WTC11 (cell line): ENCODE measurements around the gene PPDPF. TPM values are rescaled to one million over a fixed set of nuclear protein-coding genes. Genes with fewer than 3 reads are reported as not detected.

ENCODE experiments used
- ATAC-seq: fragments of 200-7000 bp; cut with Tn5 transposase; 2 replicates; pipeline ENCODE4 v1.10.0; 2021; ENCODE audit warnings: mild to moderate bottlenecking, moderate library complexity
- CTCF ChIA-PET: fragments of 300-600 bp; sonication (Branson Sonifier 250); formaldehyde crosslinking; loops from one replicate; lab custom pipeline; 2021; ENCODE audit warnings: antibody characterized with exemption; lab: Charles Lee
- POLR2A ChIA-PET: fragments of 350-600 bp; sonication (Branson Sonifier 250); formaldehyde crosslinking; loops from one replicate; lab custom pipeline; 2021; ENCODE audit warnings: antibody characterized with exemption; lab: Charles Lee
- DNase-seq: peaks from one replicate; pipeline ENCODE4 v3.0.0; 2021; ENCODE audit warnings: low spot score
- H3K27ac Mint-ChIP-seq: 2 replicates; pipeline ENCODE4 v1.8.0; 2021; ENCODE audit warnings: mixed read lengths
- H3K27me3 Mint-ChIP-seq: 2 replicates; pipeline ENCODE4 v1.8.0; 2021; ENCODE audit warnings: low read depth, mild to moderate bottlenecking, moderate library complexity, mixed read lengths
- H3K36me3 Mint-ChIP-seq: 2 replicates; pipeline ENCODE4 v1.8.0; 2021; ENCODE audit warnings: mixed read lengths
- H3K4me1 Mint-ChIP-seq: 2 replicates; pipeline ENCODE4 v1.8.0; 2022; ENCODE audit warnings: mixed read lengths
- H3K4me3 Mint-ChIP-seq: 2 replicates; pipeline ENCODE4 v1.8.0; 2021; ENCODE audit warnings: mild to moderate bottlenecking, moderate library complexity, mixed read lengths
- H3K9me3 Mint-ChIP-seq: 2 replicates; pipeline ENCODE4 v1.8.0; 2021; ENCODE audit warnings: mixed read lengths
- CREB1 ChIP-seq: sonication (generic); formaldehyde crosslinking; IDR thresholded peaks from 2 replicates; pipeline ENCODE4 v1.8.0; 2023; ENCODE audit warnings: mild to moderate bottlenecking, missing genetic modification reagents
- CREM ChIP-seq: sonication (generic); formaldehyde crosslinking; IDR thresholded peaks from 2 replicates; pipeline ENCODE4 v1.8.1; 2022; ENCODE audit warnings: mild to moderate bottlenecking, missing genetic modification reagents, moderate library complexity
- GABPB1 ChIP-seq: sonication (generic); formaldehyde crosslinking; IDR thresholded peaks from 2 replicates; pipeline ENCODE4 v1.8.1; 2023; ENCODE audit warnings: mild to moderate bottlenecking, missing genetic modification reagents
- NFE2L1 ChIP-seq: sonication (generic); formaldehyde crosslinking; IDR thresholded peaks from 2 replicates; pipeline ENCODE4 v1.8.1; 2023; ENCODE audit warnings: missing genetic modification reagents
- NFYB ChIP-seq: sonication (generic); formaldehyde crosslinking; conservative IDR thresholded peaks from 2 replicates; pipeline ENCODE4 v1.8.0; 2022; ENCODE audit warnings: low read depth, missing genetic modification reagents
- NR2C2 ChIP-seq: sonication (generic); formaldehyde crosslinking; IDR thresholded peaks from 2 replicates; pipeline ENCODE4 v1.8.0; 2022; ENCODE audit warnings: mild to moderate bottlenecking, missing genetic modification reagents
- RELA ChIP-seq: sonication (generic); formaldehyde crosslinking; IDR thresholded peaks from 2 replicates; pipeline ENCODE4 v1.8.1; 2022; ENCODE audit warnings: missing genetic modification reagents, mild to moderate bottlenecking, borderline replicate concordance
- SOX15 ChIP-seq: fragments of 250-450 bp; sonication (Bioruptor Pico); IDR thresholded peaks from 2 replicates; pipeline ENCODE4 v1.9.0; 2021; ENCODE audit warnings: mild to moderate bottlenecking
- TEAD4 ChIP-seq: sonication (generic); formaldehyde crosslinking; IDR thresholded peaks from 2 replicates; pipeline ENCODE4 v1.8.0; 2022; ENCODE audit warnings: mild to moderate bottlenecking, missing genetic modification reagents
- ZNF263 ChIP-seq: sonication (generic); formaldehyde crosslinking; IDR thresholded peaks from 2 replicates; pipeline ENCODE4 v1.8.1; 2022; ENCODE audit warnings: low read depth, mild to moderate bottlenecking, moderate library complexity, missing genetic modification reagents
- ZNF317 ChIP-seq: sonication (generic); formaldehyde crosslinking; IDR thresholded peaks from 2 replicates; pipeline ENCODE4 v1.8.1; 2023; ENCODE audit warnings: low read depth, mild to moderate bottlenecking, moderate library complexity, missing genetic modification reagents, borderline replicate concordance
- total RNA-seq: library from RNA; stranded (reverse); gene quantifications from 3 replicates; pipeline ENCODE4 v1.2.3, GENCODE V29; 2021
- TF ChIP-seq, protein P1 (sequence below): fragments of 250-450 bp; sonication (Bioruptor Pico); conservative IDR thresholded peaks from 2 replicates; pipeline ENCODE4 v1.9.0; 2021; ENCODE audit warnings: mild to moderate bottlenecking
- TF ChIP-seq, protein P2 (sequence below): sonication (generic); formaldehyde crosslinking; IDR thresholded peaks from 2 replicates; pipeline ENCODE4 v1.8.1; 2023; ENCODE audit warnings: mild to moderate bottlenecking, missing genetic modification reagents, moderate library complexity
- TF ChIP-seq, protein P3 (sequence below): sonication (generic); formaldehyde crosslinking; IDR thresholded peaks from 2 replicates; pipeline ENCODE4 v1.8.1; 2023; ENCODE audit warnings: mild to moderate bottlenecking, missing genetic modification reagents, moderate library complexity
- TF ChIP-seq, protein P4 (sequence below): fragments of 250-450 bp; sonication (Bioruptor Pico); IDR thresholded peaks from 2 replicates; pipeline ENCODE4 v1.9.0; 2021; ENCODE audit warnings: mild to moderate bottlenecking
- TF ChIP-seq, protein P5 (sequence below): sonication (generic); formaldehyde crosslinking; conservative IDR thresholded peaks from 2 replicates; pipeline ENCODE4 v1.8.1; 2022; ENCODE audit warnings: mild to moderate bottlenecking, missing genetic modification reagents
- TF ChIP-seq, protein P6 (sequence below): fragments of 200-600 bp; IDR thresholded peaks from 2 replicates; pipeline ENCODE4 v1.8.0; 2022; ENCODE audit warnings: antibody characterized with exemption

The PPDPF gene
- total RNA-seq, 1 experiment from 2014 or later: 170 TPM

DNA sequence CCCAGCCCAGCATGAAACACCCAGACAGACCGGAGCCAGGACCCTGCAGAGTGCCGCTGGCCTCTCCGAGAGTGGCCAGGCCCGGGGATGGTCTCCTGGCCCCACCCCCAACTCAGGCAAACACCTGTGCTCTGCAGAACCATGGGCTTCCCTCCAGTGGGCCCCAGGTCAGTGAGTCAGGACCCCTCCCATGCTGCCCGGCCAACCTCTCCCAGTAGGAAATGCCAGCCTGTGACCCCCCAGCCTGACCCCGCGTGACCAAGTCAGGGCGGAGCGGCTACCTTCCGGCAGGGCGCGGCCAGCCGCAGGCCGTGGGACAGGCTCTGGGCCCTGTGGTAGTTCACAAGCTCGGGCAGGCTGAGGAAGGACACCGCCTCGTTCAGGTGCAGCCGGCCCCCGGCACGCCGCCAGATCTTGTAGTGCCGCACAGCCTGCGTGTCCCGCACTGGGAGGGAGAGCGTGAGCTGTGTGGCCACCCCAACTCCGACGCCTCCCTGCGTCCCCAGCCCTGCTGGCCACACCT is 13.4 kb downstream of the PPDPF start:
- no peak for ATAC-seq
- H3K4me1 Mint-ChIP-seq: 0 out of 2 replicates have a peak, but pooled peaks cover 2% of the 10 kb centered on the region
- POLR2A ChIA-PET: interaction anchor here (1.5 kb wide), 1 partner anchor 13 kb away, joined by 5 read pairs; the partner anchor contains the start of gene PPDPF
- no peak for TF ChIP-seq GABPB1 (CRISPR knock-in tag)
- TF ChIP-seq, protein P1, sequence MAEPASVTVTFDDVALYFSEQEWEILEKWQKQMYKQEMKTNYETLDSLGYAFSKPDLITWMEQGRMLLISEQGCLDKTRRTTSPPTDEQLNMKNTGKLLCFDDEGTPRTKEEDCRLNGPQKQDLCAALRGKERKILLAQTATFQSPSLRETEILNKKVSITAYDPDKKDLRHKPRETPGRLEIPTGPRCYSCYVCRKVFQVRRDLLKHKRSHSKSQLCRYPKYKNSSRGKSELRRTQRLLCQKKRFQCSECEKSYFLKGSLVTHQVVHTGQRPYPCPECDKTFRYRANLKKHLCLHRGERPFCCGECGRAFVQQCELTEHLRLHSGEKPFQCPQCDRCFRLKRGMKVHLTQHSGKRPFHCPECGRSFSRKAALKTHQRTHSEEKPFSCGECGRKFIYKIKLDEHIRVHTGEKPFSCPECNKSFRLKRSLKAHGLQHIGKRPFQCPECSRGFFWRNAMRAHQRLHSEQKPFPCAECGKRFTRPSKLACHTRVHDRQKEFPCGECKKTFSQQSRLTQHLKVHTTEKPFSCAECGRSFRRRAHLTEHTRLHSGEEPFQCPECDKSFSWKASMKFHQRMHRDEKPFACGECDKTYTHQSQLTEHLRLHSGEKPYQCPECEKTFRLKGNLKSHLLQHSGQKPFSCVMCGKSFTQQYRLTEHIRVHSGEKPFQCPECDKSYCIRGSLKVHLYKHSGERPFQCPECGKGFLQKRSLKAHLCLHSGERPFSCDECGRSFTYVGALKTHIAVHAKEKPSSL (CRISPR knock-in tag): no peak
- TF ChIP-seq, protein P2, sequence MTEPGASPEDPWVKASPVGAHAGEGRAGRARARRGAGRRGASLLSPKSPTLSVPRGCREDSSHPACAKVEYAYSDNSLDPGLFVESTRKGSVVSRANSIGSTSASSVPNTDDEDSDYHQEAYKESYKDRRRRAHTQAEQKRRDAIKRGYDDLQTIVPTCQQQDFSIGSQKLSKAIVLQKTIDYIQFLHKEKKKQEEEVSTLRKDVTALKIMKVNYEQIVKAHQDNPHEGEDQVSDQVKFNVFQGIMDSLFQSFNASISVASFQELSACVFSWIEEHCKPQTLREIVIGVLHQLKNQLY (CRISPR knock-in tag): no peak
- no peak for TF ChIP-seq TEAD4 (CRISPR knock-in tag)
- TF ChIP-seq ZNF263 (CRISPR knock-in tag): no peak
- TF ChIP-seq, protein P3, sequence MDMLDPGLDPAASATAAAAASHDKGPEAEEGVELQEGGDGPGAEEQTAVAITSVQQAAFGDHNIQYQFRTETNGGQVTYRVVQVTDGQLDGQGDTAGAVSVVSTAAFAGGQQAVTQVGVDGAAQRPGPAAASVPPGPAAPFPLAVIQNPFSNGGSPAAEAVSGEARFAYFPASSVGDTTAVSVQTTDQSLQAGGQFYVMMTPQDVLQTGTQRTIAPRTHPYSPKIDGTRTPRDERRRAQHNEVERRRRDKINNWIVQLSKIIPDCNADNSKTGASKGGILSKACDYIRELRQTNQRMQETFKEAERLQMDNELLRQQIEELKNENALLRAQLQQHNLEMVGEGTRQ (CRISPR knock-in tag): no peak
- TF ChIP-seq, protein P4, sequence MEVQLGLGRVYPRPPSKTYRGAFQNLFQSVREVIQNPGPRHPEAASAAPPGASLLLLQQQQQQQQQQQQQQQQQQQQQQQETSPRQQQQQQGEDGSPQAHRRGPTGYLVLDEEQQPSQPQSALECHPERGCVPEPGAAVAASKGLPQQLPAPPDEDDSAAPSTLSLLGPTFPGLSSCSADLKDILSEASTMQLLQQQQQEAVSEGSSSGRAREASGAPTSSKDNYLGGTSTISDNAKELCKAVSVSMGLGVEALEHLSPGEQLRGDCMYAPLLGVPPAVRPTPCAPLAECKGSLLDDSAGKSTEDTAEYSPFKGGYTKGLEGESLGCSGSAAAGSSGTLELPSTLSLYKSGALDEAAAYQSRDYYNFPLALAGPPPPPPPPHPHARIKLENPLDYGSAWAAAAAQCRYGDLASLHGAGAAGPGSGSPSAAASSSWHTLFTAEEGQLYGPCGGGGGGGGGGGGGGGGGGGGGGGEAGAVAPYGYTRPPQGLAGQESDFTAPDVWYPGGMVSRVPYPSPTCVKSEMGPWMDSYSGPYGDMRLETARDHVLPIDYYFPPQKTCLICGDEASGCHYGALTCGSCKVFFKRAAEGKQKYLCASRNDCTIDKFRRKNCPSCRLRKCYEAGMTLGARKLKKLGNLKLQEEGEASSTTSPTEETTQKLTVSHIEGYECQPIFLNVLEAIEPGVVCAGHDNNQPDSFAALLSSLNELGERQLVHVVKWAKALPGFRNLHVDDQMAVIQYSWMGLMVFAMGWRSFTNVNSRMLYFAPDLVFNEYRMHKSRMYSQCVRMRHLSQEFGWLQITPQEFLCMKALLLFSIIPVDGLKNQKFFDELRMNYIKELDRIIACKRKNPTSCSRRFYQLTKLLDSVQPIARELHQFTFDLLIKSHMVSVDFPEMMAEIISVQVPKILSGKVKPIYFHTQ: no peak
- TF ChIP-seq NFYB (CRISPR knock-in tag): no peak
- no peak for TF ChIP-seq NFE2L1 (CRISPR knock-in tag)
- TF ChIP-seq CREM (CRISPR knock-in tag): no peak
- TF ChIP-seq, protein P5, sequence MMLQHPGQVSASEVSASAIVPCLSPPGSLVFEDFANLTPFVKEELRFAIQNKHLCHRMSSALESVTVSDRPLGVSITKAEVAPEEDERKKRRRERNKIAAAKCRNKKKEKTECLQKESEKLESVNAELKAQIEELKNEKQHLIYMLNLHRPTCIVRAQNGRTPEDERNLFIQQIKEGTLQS (CRISPR knock-in tag): no peak
- no peak for TF ChIP-seq SOX15
- TF ChIP-seq CREB1 (CRISPR knock-in tag): no peak
- TF ChIP-seq, protein P6, sequence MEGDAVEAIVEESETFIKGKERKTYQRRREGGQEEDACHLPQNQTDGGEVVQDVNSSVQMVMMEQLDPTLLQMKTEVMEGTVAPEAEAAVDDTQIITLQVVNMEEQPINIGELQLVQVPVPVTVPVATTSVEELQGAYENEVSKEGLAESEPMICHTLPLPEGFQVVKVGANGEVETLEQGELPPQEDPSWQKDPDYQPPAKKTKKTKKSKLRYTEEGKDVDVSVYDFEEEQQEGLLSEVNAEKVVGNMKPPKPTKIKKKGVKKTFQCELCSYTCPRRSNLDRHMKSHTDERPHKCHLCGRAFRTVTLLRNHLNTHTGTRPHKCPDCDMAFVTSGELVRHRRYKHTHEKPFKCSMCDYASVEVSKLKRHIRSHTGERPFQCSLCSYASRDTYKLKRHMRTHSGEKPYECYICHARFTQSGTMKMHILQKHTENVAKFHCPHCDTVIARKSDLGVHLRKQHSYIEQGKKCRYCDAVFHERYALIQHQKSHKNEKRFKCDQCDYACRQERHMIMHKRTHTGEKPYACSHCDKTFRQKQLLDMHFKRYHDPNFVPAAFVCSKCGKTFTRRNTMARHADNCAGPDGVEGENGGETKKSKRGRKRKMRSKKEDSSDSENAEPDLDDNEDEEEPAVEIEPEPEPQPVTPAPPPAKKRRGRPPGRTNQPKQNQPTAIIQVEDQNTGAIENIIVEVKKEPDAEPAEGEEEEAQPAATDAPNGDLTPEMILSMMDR: no peak
- TF ChIP-seq ZNF317 (CRISPR knock-in tag): no peak
- TF ChIP-seq NR2C2 (CRISPR knock-in tag): no peak
- TF ChIP-seq RELA (CRISPR knock-in tag): no peak
- TF ChIP-seq, all 79 proteins: peak for 0
- Mint-ChIP-seq H3K27ac (no peak overlapping the region), H3K4me3 (no peak overlapping the region), H3K9me3 (no peaks in the 10 kb centered on the region), H3K36me3 (no peaks in the 10 kb centered on the region), H3K27me3 (no peaks in the 10 kb centered on the region)
- DNase-seq: peak; percentile 32
- CTCF ChIA-PET: interaction anchor here (1.3 to 4.8 kb wide), 4 partner anchors 14 to 447 kb away, joined by 5 to 33 read pairs (median 12); partner anchors contain the start of genes PPDPF and PRPF6
